Erythroblast (primary cell): ENCODE measurements around the gene MAPK6.

Experiments
- GATA1 ChIP-seq: IDR thresholded peaks from 2 replicates; pipeline ENCODE4 v1.6.1; 2011; ENCODE audit warnings: low read depth, mild to moderate bottlenecking, control low read depth, low read length, moderate library complexity
- POLR2A ChIP-seq: IDR thresholded peaks from 2 replicates; pipeline ENCODE4 v1.6.1; 2011; ENCODE audit warnings: mild to moderate bottlenecking, low read length

DNA sequence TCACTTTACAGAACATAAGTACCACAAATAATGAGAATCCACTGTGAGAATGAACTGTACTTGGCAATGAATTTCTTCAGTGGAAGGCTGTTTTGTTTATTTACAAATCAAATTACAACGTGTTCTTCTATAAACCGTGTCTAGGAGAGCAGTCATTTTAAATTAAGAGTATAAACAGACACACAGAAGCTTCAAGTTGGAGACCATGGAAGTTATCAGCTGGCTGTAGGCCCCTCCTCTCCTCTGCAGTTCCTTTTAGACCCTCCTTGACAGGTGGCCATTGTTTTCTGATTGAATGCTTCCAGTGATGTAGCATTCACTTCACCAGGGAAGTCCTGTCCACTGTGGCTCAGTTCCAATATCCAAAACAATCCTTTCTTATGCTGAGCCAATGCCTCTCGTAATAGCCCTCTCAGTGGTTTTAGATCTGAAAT, 7.3 kb upstream of the MAPK6 start:
- TF ChIP-seq POLR2A = no peak
- TF ChIP-seq GATA1 = no peak
